GM21723 (cell line): ENCODE results near the gene MX1.

Experiments used
- ATAC-seq: cut with Tn5 transposase; IDR thresholded peaks from one replicate; pipeline ENCODE4 v1.9.1; 2021; ENCODE audit warnings: mild to moderate bottlenecking, moderate library complexity; ENCODE audit not compliant: unreplicated experiment

The MX1 gene

GRCh38 chr21:41458559-41458958 is 32.5 kb downstream of the MX1 start:
- ATAC-seq = no peak

- no peak for ATAC-seq
Observed at GRCh38 chr21:41459884-41460534, 34.0 kb downstream of the MX1 start.

GRCh38 chr21:41460578-41461527 is 34.8 kb downstream of the MX1 start:
- no peak for ATAC-seq

- no peak for ATAC-seq
Observed at GRCh38 chr21:41465176-41465781, 39.2 kb downstream of the MX1 start.

GRCh38 chr21:41466024-41466820 is 40.2 kb downstream of the MX1 start:
- no peak for ATAC-seq

GRCh38 chr21:41470054-41470453 is 44.0 kb downstream of the MX1 start:
- ATAC-seq = no peak

- ATAC-seq = no peak
Observed at GRCh38 chr21:41472753-41473548, 46.9 kb downstream of the MX1 start.

GRCh38 chr21:41475714-41476420 is 49.8 kb downstream of the MX1 start:
- ATAC-seq = no peak

- ATAC-seq = no peak
Observed at GRCh38 chr21:41477641-41478318, 51.7 kb downstream of the MX1 start.

GRCh38 chr21:41478319-41479177 is 52.5 kb downstream of the MX1 start:
- no peak for ATAC-seq

- no peak for ATAC-seq
Observed at GRCh38 chr21:41479686-41480085, 53.6 kb downstream of the MX1 start.

GRCh38 chr21:41480086-41480690 is 54.1 kb downstream of the MX1 start:
- no peak for ATAC-seq

GRCh38 chr21:41481191-41481590 is 55.2 kb downstream of the MX1 start:
- no peak for ATAC-seq

- ATAC-seq = no peak
Observed at GRCh38 chr21:41482301-41482700, 56.3 kb downstream of the MX1 start.

- no peak for ATAC-seq
Observed at GRCh38 chr21:41482980-41483379, 56.9 kb downstream of the MX1 start.

- no peak for ATAC-seq
Observed at GRCh38 chr21:41483415-41483814, 57.4 kb downstream of the MX1 start.

- ATAC-seq = no peak
Observed at GRCh38 chr21:41483973-41484372, 57.9 kb downstream of the MX1 start.

GRCh38 chr21:41487082-41487481 is 61.0 kb downstream of the MX1 start:
- ATAC-seq = no peak
